ENCODE data around the gene PLD4.
"Not testable (repeated sequence)": the region's sequence is repeated elsewhere in the genome, so short reads cannot be mapped to it uniquely, and the experiment has no call there.

PLD4 gene

GRCh38 chr14:104940526-104941150 is 16.0 kb downstream of the PLD4 start:
- no peak for DNase-seq
- Mint-ChIP-seq H3K27ac (no peak overlapping the region), H3K4me1 (ENCODE audit: low read depth in 2 of 2) (no peaks in the 10 kb centered on the region), H3K36me3 (ENCODE audit: insufficient read depth) (no peaks in the 10 kb centered on the region), H3K9me3 (no peaks in the 10 kb centered on the region), H3K4me3 (no peak overlapping the region), H3K27me3 (peaks cover 24 to 43% of the 10 kb centered on the region in 2 donors)
- no peak for ATAC-seq (replicated peaks)

DNA sequence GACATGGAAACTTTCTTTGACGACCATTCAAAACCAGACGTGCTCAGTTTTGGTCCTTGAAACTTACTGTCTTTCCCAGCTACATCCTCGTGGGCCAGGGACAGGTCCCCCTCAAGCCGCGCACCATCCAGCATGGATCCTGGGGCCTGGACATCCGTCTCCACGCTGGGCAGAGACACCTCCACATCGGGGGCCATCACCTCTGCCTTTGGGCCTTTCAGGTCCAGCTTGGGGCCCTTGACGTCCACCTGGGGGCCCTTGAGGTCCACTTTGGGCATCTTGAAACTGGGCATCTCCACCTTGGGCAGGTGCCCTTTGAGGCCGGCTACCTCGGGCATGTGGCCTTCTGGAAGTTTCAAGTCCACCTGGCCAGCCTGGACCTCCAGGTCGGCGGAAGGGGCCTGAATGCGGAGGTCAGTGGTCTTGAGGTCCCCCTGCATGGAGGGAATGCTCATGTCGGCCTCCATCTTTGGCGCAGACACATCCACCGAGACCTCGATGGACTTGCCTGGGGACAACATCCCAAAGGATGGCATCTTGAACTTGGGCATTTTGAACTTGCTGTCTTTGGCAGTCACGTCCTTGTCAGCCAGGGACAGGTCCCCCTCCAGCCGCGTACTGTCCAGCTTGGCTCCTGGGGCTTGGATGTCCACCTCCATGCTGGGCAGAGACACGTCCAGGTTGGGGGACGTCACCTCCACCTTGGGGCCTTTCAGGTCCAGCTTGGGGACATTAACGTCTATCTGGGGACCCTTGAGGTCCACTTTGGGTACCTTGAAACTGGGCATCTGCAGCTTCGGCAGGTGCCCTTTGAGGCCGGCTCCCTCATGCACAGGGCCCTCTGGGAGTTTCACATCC is 17.1 kb downstream of the PLD4 start:
- Mint-ChIP-seq H3K4me1 (ENCODE audit: low read depth in 2 of 2) (no peaks in the 10 kb centered on the region), H3K27me3 (peaks cover 23 to 43% of the 10 kb centered on the region in 2 donors), H3K4me3 (no peak overlapping the region), H3K27ac (no peak overlapping the region), H3K36me3 (ENCODE audit: insufficient read depth) (no peaks in the 10 kb centered on the region), H3K9me3 (no peaks in the 10 kb centered on the region)
- DNase-seq: no peak
- no peak for ATAC-seq (replicated peaks)

DNA sequence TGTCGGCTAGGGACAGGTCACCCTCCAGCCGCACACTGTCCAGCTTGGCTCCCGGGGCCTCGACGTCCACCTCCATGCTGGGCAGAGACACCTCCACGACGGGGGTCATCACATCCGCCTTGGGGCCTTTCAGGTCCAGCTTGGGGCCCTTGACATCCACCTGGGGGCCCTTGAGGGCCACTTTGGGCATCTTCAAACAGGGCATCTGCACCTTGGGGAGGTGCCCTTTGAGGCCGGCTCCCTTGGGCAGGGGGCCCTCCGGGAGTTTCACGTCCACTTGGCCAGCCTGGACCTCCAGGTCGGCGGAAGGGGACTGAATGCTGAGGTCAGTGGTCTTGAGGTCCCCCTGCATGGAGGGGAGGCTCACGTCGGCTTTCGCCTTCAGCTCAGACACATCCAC is 17.9 kb downstream of the PLD4 start:
- no peak for ATAC-seq (replicated peaks)
- Mint-ChIP-seq H3K9me3 (no peaks in the 10 kb centered on the region), H3K4me3 (no peak overlapping the region), H3K36me3 (ENCODE audit: insufficient read depth) (no peaks in the 10 kb centered on the region), H3K4me1 (ENCODE audit: low read depth in 2 of 2) (no peaks in the 10 kb centered on the region), H3K27ac (no peak overlapping the region), H3K27me3 (peaks cover 23 to 36% of the 10 kb centered on the region in 2 donors)
- DNase-seq: no peak

- not testable (repeated sequence) for H3K36me3 Mint-ChIP-seq (ENCODE audit: insufficient read depth); H3K9me3 Mint-ChIP-seq; H3K27ac Mint-ChIP-seq; H3K4me1 Mint-ChIP-seq (ENCODE audit: low read depth in 2 of 2); H3K4me3 Mint-ChIP-seq; DNase-seq; ATAC-seq (replicated peaks)
- H3K27me3 Mint-ChIP-seq: peaks cover 16 to 28% of the 10 kb centered on the region in 2 donors
Observed at GRCh38 chr14:104943216-104944015, 18.7 kb downstream of the PLD4 start.

DNA sequence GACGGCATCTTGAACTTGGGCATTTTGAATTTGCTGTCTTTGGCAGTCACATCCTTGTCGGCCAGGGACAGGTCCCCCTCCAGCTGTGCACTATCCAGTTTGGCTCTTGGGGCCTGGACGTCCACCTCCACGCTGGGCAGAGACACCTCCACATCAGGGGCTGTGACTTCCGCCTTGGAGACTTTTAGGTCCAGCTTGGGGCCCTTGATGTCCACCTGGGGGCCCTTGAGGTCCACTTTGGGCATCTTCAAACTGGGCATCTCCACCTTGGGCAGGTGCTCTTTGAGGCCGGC is 19.3 kb downstream of the PLD4 start:
- not testable (repeated sequence) for H3K4me3 Mint-ChIP-seq; H3K27ac Mint-ChIP-seq; ATAC-seq (replicated peaks); H3K36me3 Mint-ChIP-seq (ENCODE audit: insufficient read depth); DNase-seq; H3K4me1 Mint-ChIP-seq (ENCODE audit: low read depth in 2 of 2); H3K9me3 Mint-ChIP-seq
- peaks cover 11 to 23% of the 10 kb centered on the region in 2 donors for H3K27me3 Mint-ChIP-seq

- peaks cover 11 to 16% of the 10 kb centered on the region in 2 donors for H3K27me3 Mint-ChIP-seq
- not testable (repeated sequence) for ATAC-seq (replicated peaks); H3K36me3 Mint-ChIP-seq (ENCODE audit: insufficient read depth); H3K4me1 Mint-ChIP-seq (ENCODE audit: low read depth in 2 of 2); H3K9me3 Mint-ChIP-seq; H3K27ac Mint-ChIP-seq; DNase-seq; H3K4me3 Mint-ChIP-seq
Observed at GRCh38 chr14:104944436-104945205, 19.9 kb downstream of the PLD4 start.

GRCh38 chr14:104945266-104945665 is 20.6 kb downstream of the PLD4 start:
- not testable (repeated sequence) for H3K9me3 Mint-ChIP-seq; ATAC-seq (replicated peaks); H3K4me3 Mint-ChIP-seq; H3K36me3 Mint-ChIP-seq (ENCODE audit: insufficient read depth); H3K27ac Mint-ChIP-seq; H3K4me1 Mint-ChIP-seq (ENCODE audit: low read depth in 2 of 2); H3K27me3 Mint-ChIP-seq; DNase-seq

GRCh38 chr14:104945986-104946965 is 21.6 kb downstream of the PLD4 start:
- H3K27me3 Mint-ChIP-seq; DNase-seq; H3K36me3 Mint-ChIP-seq (ENCODE audit: insufficient read depth); ATAC-seq (replicated peaks); H3K9me3 Mint-ChIP-seq; H3K4me1 Mint-ChIP-seq (ENCODE audit: low read depth in 2 of 2); H3K4me3 Mint-ChIP-seq; H3K27ac Mint-ChIP-seq: not testable (repeated sequence)

DNA sequence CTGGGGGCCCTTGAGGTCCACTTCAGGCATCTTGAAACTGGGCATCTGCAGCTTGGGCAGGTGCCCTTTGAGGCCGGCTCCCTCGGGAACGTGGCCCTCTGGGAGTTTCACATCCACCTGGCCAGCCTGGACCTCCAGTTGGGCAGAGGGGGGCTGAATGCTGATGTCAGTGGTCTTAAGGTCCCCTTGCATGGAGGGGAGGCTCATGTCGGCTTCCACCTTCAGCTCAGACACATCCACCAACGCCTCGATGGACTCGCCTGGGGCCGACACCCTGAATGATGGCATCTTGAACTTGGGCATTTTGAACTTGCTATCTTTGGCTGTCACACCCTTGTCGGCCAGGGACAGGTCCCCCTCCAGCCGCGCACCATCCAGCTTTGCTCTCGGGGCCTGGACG is 22.5 kb downstream of the PLD4 start:
- not testable (repeated sequence) for H3K36me3 Mint-ChIP-seq (ENCODE audit: insufficient read depth); ATAC-seq (replicated peaks); H3K4me1 Mint-ChIP-seq (ENCODE audit: low read depth in 2 of 2); H3K9me3 Mint-ChIP-seq; H3K27me3 Mint-ChIP-seq; DNase-seq; H3K4me3 Mint-ChIP-seq; H3K27ac Mint-ChIP-seq

DNA sequence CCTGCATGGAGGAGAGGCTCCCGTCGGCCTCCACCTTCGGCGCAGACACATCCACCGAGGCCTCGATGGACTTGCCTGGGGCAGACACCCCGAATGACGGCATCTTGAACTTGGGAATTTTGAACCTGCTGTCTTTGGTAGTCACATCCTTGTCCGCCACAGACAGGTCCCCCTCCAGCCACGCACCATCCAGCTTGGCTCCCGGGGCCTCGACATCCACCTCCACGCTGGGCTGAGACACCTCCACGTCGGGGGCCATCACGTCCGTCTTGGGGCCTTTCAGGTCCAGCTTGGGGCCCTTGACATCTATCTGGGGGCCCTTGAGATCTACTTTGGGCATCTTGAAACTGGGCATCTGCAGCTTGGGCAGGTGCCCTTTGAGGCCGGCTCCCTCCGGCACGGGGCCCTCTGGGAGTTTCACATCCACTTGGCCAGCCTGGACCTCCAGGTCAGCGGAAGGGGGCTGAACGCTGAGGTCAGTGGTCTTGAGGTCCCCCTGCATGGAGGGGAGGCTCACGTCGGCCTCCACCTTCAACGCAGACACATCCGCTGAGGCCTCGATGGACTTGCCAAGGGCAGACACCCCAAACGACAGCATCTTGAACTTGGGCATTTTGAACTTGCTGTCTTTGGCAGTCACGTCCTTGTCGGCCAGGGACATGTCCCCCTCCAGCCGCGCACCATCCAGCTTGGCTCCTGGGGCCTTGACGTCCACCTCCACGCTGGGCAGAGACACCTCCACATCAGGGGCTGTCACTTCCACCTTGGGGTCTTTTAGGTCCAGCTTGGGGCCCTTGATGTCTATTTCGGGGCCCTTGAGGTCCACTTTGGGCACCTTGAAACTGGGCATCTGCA is 23.4 kb downstream of the PLD4 start:
- not testable (repeated sequence) for H3K27ac Mint-ChIP-seq; DNase-seq; H3K4me3 Mint-ChIP-seq; ATAC-seq (replicated peaks); H3K27me3 Mint-ChIP-seq; H3K9me3 Mint-ChIP-seq; H3K36me3 Mint-ChIP-seq (ENCODE audit: insufficient read depth); H3K4me1 Mint-ChIP-seq (ENCODE audit: low read depth in 2 of 2)

DNA sequence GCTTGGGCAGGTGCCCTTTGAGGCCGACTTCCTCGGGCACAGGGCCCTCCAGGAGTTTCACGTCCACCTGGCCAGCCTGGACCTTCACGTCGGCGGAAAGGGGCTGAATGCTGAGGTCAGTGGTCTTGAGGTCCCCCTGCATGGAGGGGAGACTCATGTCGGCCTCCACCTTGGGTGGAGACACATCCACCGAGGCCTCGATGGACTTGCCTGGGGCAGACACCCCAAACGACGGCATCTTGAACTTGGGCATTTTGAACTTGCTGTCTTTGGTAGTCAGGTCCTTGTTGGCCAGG is 24.0 kb downstream of the PLD4 start:
- H3K27me3 Mint-ChIP-seq: peaks cover 6 to 8% of the 10 kb centered on the region in 2 donors
- DNase-seq (no peak), ATAC-seq (replicated peaks) (no peak)
- H3K4me1 Mint-ChIP-seq (ENCODE audit: low read depth in 2 of 2): no peaks in the 10 kb centered on the region
- no peak overlapping the region for H3K4me3 Mint-ChIP-seq
- no peaks in the 10 kb centered on the region for H3K9me3 Mint-ChIP-seq
- no peak overlapping the region for H3K27ac Mint-ChIP-seq
- H3K36me3 Mint-ChIP-seq (ENCODE audit: insufficient read depth): no peaks in the 10 kb centered on the region

GRCh38 chr14:104949406-104949955 is 24.8 kb downstream of the PLD4 start:
- not testable (repeated sequence) for H3K4me3 Mint-ChIP-seq; H3K36me3 Mint-ChIP-seq (ENCODE audit: insufficient read depth); ATAC-seq (replicated peaks); DNase-seq; H3K9me3 Mint-ChIP-seq; H3K27ac Mint-ChIP-seq; H3K4me1 Mint-ChIP-seq (ENCODE audit: low read depth in 2 of 2)
- H3K27me3 Mint-ChIP-seq: peaks cover 14 to 16% of the 10 kb centered on the region in 2 donors
